Retina (tissue), 1 donor: ENCODE results near the gene TMEFF2.

Experiments
- DNase-seq: peaks from one replicate; pipeline ENCODE4 v3.0.0-alpha.2; 2016

Gene TMEFF2

DNA sequence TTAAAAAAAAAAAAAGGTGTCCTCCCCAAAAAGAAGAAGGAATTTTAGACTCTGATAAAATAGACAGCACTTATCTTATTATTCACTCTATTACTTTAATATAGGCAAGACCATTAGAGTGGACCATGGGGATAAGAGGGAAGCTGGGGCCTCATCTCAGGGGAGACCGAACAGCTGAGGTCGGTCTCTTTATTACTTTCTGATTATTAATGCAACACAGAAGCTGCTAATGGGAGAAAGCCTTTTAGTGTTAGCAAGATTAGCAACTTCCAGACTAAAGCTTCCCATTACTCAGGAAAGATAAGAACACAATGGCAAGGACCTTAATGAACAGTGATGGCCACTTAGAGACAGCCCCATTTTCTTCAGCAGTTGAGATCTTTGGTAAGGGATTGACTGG lies 135.5 kb downstream of the TMEFF2 start:
- DNase-seq: peak; percentile 36

DNA sequence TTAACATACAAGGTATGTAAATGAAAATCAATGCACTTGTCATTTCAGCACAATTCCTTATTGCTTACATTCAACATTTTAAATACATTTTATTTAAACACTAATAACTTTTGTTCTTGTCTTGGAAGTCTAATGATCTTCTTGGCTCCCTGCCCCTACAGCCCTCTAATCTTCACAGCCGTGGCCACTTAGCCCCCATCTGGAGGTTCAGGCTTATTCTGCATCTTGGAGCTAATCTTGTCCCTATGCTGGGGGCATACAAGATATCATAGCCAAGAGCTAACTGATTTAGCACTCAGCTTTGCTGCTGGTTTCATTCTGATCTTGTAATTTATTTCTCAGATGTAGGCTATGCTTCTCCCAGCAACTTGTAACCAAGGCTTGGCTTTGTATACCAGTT lies 140.8 kb downstream of the TMEFF2 start:
- no peak for DNase-seq

- DNase-seq: no peak
Observed at GRCh38 chr2:192051533-192051932, 143.2 kb downstream of the TMEFF2 start.

- DNase-seq: no peak
Observed at GRCh38 chr2:192049362-192049761, 145.4 kb downstream of the TMEFF2 start.

- no peak for DNase-seq
Observed at GRCh38 chr2:192047315-192048107, 147.2 kb downstream of the TMEFF2 start.

GRCh38 chr2:192044496-192044895 lies 150.2 kb downstream of the TMEFF2 start:
- DNase-seq: no peak

DNA sequence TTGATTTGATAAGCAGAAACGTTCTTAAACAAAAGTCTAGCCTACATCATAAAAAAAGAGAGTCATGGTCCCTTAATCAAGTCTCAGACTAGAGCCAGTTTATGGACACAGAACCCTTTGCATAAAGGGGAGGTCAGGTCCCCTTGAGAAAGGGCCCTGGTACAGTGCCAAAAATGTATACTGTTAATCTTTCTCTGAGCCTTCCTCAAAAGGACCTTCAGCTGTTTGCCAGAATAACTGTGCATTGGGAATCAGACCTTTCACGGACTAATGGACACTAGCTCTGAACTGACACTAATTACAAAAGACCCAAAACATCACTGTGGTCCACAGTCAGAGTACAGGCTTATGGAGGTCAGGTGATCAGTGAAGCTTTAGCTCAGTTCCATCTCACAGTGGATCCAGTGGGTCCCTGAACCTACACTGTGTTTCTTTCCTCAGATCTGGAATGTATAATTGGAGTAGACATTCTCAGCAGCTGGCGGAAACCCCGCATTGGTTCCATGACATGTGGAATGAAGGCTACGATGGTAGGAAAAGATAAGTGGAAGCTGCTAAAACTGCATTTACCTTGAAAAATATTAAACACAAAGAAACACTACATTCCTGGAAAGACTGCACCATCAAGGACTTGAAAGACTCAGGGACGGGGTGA lies 151.4 kb downstream of the TMEFF2 start:
- DNase-seq: no peak

GRCh38 chr2:192042126-192042525 lies 152.6 kb downstream of the TMEFF2 start:
- DNase-seq: no peak

DNA sequence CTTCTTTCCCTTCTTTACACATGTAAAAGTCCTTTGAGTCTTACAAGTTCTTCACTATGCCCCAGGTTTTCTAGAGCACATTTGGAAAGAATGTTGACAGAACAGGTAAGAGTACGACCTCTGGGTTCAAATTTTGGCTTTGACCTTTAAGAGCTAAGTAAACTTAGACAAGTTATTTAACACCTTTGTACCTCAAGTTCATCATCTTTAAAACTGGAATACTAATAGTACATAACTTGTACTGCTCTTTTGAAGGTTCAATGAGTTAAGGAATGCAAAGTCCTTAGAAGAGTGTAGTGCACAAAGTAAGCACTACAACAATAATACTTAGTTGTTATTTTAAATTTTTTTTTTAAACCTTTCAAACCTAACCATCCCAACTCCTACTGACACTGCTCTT lies 156.6 kb downstream of the TMEFF2 start:
- DNase-seq: no peak

DNA sequence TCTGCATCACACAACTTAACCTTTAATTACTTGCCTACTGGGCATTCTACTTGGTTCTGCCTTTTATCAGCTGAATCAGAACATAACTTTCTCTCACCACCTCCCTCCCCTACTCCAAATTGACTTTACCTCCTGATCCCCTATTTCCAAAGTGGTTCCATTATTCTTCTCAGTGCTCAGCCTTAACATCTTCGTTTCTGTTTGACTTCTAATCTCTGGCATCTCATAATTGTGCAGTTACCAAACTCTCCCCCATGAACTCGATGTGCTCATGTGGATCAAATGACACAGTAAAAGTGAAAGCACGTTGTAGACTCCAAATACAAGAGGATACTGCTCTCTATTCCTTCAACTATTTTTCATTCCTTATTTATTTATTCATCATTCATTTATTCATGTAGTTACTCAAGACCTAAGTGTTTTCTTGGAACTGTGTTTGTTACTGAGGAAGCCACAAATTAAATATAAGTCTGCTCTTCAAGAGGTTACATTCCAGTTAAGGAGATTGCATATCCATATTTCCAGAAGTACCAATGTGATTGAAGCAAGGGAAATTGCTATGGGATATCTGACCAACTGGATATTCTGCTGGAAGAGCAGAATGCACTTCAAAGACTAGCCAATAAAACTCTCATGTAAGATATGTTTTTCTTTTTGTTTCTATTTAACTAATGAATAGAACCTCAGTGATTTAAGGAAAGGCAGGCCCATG lies 158.8 kb downstream of the TMEFF2 start:
- DNase-seq: no peak

DNA sequence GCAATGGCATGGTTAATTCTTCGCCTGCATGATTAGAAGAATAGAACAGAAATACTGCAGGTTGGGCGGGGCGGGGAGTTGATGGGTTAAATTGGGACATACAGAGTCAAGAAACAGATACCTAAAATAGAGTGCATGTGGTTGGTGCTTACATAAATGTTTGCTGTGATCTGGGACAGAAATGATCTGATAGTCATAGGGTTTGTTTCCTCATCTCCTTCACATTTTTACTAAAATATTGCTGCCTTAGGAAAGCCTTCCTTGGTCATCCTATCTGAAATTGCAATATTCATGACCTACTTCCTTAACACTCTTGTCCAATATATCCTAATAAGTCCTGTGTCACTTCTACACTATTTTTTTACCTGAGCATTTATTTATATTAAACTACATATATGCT lies 163.9 kb downstream of the TMEFF2 start:
- no peak for DNase-seq

DNA sequence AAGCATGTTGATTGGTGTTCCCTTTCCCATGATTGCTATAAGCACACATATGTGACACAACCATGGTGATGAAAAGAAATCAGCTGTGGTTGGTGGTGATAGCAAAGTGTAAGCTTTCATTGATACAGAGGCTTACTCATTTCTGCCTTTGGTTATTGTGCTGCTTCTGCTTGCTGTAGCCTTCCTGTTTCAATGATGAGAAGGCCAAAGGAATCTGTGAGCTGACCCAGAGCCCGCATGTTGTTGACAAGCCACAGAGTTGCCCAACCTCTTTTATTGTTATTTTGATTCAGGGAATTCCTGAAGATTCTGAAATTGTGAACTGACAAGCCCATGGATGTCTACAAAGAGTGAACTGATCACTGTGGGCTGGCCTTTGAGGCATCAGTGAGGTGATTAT lies 164.4 kb downstream of the TMEFF2 start:
- DNase-seq: no peak

GRCh38 chr2:192029089-192029488 lies 165.6 kb downstream of the TMEFF2 start:
- DNase-seq: no peak

- no peak for DNase-seq
Observed at GRCh38 chr2:192026825-192027120, 168.0 kb downstream of the TMEFF2 start.

GRCh38 chr2:192026059-192026824 lies 168.5 kb downstream of the TMEFF2 start:
- DNase-seq: peak; percentile 49

- DNase-seq: no peak
Observed at GRCh38 chr2:192025637-192026036, 169.1 kb downstream of the TMEFF2 start.

DNA sequence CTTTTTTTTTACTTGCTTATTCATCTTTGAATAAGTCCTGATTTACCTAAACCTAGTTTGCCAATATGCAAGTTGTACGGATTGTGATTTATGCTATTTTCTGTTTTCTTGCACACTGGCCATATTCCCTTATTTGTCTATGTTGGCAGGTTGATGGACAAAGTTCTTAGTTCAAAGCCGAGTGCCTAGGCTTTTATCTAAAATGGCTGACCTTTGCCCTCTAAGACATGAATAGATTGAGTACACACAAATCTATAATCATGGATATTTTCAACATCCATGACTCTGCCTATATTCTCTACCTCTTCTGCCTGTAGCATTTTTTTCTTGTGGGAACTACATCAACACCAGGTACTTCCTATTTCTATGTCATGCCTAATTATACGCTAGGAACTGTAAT lies 171.7 kb downstream of the TMEFF2 start:
- no peak for DNase-seq

GRCh38 chr2:192017844-192018243 lies 176.9 kb downstream of the TMEFF2 start:
- no peak for DNase-seq

DNA sequence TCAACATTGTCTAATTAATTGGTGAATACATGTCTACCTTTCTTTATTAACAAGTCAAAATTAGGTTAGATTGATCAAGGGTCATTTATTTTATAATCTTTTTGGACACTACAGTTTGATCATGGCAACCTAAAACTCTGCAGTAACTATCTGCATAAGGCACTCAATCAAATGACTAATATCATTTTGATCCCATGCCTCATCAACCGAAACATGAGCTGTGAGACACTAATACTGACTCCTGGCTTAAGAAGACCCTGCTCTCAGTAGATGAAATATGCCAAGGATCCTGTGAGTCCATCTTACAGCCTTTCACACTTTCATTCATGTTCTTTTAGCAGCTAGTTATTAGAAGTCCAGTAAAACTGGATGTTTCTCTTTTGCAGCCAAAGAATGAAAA lies 178.5 kb downstream of the TMEFF2 start:
- DNase-seq: no peak

GRCh38 chr2:192013211-192013610 lies 181.5 kb downstream of the TMEFF2 start:
- DNase-seq: no peak

DNA sequence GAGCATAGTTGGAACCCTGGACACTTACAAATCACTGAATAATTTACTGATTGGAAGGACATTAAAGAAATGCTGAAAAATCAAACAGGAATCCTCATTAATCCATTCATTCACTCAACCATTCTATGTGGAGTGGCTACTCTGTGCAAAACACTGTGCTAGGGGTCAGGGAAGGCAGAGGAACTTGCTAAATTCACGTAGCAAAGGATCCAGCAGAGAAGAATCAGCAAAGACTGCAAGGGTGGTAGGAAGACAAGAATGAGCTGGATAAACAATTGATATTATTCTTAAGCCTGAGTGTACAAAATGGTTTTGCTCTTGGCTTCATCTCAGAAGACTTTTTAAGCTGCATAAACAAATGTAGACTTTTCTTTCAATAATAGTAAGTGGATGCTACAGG lies 183.5 kb downstream of the TMEFF2 start:
- DNase-seq: no peak

DNA sequence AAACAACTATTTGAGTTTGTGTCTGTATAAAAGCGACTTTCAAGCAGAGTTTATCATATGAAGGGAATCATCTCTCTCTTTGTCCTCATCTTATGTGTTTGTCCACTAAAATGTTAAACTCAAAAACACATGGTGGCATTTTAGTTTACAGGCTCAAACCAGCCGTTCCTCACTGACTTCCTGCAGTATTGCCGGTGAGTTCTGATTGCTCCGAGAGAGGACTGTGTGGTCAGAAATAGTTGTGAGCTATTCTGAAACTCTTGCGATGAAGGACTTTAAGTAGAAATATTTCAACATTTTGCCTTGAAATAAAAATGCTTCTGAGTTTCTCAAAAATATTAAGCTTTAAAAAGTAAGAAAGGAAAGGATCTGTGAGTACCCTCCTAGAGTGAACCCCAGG lies 184.7 kb downstream of the TMEFF2 start:
- DNase-seq: no peak

DNA sequence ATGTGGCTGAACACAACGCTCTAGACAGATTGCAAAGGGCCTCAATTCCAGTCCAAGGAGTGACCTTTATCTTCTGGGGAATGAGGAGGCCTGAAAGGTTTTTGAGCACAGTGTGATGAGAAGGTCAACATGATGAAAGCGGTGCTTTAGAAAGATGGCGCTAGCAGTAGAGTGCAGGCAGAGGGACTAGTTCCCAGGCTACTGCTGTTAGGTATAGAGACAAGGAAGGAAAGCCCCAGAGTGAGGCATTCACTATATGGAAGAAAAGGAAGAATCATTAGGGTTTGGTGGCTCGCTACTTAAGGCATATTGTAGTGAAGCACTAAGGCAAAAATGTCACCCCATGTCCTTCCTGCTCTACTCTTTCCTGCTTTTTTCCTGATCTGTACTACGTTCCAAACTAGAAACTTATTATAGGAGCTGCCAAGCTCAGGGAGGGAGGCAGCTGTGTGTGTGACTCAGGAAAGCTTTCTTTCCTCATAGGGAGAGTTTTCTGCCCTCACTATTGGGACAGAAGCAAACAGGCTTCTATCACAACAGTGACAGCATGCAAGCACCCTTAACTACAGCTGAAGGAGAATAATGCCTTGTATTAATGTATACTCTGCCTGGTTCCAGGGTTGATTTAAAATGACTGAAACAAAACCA lies 187.0 kb downstream of the TMEFF2 start:
- DNase-seq: no peak
